HG02885 (cell line): Measurements from ENCODE around the gene GAB1.
A peak's percentile ranks its signal among the peaks of the same experiment; 100 is the strongest.

Source experiments
- ATAC-seq: cut with Tn5 transposase; IDR thresholded peaks from one replicate; pipeline ENCODE4 v1.9.1; 2021; ENCODE audit warnings: mild to moderate bottlenecking; ENCODE audit not compliant: unreplicated experiment, poor library complexity

Gene GAB1

DNA sequence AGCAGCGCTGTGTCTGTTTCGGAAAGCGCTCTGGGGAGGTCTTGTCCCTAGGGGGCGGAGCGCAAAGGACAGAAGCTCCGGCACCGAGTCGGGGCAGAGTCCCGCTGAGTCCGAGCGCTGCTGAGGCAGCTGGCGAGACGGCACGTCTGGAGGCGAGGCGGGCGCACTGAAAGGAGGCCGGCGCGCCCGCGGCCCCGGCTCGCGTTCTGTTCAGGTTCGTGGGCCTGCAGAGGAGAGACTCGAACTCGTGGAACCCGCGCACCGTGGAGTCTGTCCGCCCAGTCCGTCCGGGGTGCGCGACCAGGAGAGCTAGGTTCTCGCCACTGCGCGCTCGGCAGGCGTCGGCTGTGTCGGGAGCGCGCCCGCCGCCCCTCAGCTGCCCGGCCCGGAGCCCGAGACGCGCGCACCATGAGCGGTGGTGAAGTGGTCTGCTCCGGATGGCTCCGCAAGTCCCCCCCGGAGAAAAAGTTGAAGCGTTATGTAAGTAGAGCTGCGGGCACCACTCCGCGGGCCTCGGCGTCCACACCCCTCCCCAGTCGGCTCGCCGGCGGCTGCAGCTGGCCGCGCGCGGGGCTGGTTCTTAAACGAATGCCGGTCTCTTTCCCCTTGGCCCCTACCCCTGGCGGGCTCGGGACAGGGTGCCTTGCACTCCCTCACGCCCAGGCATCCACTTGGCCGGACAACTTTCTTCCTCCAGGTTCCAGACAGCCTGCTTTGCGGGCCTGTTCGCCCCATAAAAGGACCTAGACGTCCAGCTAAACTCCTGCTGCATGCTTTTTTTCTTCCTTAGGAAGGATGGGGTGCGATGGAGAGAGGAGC is at the start of gene GAB1:
Gene GAB1 (plus strand): TSS at position 96 of the 819 bp plus-strand sequence. CDS start 313 bp downstream, at position 409.
- peak; percentile 72 for ATAC-seq

DNA sequence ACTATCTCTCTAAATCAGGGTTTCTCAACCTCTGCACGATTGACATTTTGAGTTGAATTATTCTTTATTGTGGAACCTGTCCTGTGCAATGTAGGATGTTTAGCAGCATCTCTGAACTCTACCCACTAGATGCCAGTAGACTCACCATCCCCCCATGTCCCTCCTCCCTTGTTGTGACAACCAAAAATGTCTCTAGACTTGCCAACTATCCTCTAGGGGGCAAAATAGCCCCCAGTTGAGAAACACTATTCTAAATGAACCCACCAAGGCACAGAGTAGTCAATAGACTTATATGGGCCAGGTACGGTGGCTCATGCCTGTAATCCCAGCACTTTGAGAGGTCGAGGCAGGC is 49.1 kb upstream of the GAB1 start:
- ATAC-seq = no peak

DNA sequence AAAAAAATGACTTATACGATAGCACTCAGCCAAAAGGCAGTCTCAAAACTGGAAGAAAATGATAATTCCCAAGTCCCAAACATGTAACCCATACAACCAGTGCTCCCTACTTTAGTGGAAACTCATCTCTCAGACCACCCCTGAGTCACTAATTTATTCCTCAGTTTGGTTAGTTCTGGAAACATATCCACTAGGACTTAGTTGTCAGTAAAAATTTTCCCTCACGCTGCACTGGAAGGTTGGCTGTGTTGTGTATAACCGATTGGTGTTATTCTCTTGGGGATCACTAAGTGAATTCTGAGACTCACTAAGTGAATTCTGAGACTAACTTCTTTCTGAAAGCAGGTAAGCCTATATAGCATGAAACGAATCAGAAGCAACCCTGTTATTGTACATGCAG is 48.5 kb upstream of the GAB1 start:
- ATAC-seq = no peak

DNA sequence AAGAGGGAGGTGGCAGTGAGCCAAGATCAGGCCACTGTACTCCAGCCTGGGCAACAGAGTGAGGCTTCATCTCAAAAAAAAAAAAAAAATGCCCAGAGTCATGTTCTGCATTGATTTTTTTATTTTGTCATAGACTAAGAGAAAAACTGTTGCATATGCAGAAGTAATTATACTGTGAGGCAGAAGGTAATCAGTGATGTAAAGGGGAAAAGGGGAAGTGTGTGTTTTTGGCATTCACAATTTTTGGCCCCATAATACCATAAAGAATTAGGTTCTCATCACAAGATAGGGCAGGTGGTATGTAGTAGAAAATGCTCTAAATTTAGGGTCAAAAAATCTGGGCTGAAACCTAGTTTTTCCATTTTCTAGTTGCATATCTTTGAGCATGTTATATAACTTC is 47.3 kb upstream of the GAB1 start:
- ATAC-seq = peak; percentile 45

DNA sequence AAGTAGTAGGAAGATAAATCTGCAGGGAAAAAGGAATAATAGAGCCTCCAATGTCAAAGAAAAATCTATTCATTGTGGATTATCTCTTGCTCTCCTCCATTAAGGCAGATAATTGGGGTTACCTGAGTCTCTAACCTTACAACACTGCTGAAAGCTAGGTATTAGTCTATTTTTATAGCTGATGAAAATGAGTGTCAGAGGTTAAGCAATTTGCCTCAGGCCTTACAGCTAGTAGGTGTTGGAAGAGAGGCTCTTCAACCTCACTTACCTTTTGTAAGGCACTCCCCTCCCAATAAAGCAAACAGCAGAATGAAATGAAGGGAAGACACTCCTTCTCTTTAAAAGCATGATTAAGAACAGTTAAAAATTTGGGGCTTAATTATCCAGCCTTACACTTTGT is 45.4 kb upstream of the GAB1 start:
- no peak for ATAC-seq

DNA sequence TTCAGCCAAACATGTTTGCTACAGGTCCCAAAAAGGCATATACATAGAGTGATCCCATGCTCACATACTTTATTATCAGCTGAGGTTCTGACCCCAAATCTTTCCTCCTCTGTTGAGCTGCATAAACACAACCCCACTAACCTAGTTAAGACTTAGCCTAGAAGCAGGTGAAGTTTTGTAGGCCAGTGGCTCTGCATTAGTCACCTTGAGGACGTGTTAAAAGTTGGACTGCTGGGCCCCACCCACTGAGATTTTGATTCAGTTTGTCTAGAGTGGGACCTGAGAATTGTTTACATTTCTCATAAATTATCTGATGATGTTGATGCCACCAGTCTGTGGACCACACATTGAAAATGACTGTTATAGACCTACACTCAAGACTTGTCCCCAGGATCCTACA is 43.8 kb upstream of the GAB1 start:
- no peak for ATAC-seq

DNA sequence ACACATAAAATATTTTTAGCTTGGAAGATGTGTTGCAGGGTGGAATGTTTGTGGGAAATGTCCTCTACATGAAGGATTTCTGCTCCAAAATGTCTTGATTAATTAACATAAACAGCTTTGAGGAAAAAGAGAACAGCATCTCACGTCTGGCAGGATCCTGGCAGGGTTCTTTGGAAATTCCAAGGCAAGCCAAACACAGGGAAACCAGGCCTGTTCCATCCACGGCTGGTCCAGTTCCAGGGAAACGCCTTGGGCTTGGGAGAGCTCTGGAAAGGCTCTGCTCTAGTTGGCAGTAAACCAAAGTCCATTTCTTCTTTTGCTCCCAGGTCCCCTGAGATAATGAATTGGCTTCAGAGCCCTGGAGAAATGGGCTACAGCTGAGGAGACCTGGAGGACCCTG is 42.4 kb upstream of the GAB1 start:
- no peak for ATAC-seq

DNA sequence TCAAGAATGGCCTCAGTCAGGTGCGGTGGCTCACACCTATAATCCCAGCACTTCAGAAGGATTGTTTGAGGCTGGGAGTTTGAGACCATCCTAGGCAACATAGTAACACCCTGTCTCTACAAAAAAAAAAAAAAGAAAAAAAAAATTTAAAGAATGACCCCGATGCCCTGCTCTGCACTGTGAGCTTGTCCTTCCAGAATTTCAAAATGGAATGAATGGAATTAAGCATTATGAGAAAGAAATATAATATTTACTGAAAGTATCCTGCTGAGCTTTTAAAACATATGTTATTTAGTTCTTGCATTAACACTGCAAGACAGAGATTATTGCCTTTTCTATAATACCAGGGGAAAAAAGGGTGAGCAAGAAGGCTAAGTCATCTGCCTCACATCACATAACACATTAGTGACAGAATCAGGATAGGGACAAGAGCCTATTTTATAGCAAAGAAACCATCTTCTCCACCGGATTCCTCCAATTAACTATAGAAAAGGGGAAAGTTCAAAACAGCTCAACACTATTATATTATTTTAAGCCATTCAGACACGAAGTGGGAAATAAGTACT is 41.9 kb upstream of the GAB1 start:
- ATAC-seq = no peak

DNA sequence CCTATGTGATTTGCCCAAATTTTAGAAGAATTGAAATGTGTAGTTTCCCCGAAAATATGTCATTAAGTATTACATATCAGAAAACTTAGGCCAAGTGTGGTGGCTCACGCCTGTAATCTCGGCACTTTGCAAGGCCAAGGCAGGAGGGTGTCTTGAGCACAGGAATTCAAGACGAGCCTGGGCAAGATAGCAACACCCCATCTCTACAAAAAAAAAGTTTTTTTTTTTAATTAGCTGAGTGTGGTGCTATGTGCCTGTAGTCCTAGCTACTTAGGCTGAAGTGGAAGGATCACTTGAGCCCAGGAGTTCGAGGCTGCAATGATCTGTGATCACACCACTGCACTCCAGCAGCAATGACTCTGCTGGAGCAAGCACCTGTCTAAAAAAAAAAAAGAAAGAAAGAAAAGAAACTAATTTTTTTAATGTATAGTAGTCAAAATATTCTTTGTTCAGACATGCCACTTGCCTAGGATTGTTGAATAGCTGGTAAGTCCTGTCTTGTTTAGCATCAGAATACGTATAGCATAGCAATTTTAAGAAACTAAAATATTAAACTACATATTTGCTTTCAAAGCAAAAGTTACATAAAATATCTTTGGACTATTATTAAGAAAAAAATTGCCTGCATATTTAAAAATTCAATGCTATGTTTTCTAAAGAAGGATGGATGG is 40.1 kb upstream of the GAB1 start:
- ATAC-seq = no peak

DNA sequence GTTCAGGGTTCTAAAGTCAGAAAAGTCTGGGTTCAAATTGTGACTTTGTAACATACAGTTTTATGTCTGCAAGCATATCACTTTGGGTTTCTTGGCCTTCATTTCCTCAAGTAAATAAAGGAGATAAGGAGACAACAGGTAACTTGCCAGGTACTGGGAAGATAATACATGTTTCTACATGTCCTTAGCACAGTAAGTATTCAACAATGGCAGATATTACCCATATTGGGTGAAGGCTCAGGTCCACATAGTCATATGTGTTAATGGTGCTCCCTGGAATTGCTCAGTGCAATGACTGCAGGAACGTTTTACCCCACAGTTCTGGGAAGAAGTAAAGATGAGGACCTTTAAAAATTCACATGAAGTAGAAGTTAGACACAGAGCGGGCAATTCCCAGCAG is 35.8 kb upstream of the GAB1 start:
- no peak for ATAC-seq

DNA sequence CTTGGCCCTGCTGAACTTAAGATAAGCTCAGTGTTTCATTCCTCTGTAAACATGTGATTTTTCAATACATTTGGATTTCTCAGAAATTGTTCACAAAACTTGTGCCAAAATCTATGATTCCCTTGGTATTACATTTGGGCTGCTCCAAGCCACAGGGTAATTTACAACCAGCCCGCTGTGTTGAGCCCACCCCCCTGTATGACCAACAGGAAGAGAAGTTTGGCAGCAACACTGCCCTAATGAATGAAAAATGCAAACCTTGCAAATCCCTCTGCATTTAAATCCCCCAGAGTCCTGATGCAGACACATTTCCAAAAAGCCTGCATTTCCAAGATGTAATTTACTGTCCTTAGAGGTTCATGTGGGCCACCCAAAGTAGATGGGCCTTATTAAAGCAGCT is 34.1 kb upstream of the GAB1 start:
- ATAC-seq = no peak

DNA sequence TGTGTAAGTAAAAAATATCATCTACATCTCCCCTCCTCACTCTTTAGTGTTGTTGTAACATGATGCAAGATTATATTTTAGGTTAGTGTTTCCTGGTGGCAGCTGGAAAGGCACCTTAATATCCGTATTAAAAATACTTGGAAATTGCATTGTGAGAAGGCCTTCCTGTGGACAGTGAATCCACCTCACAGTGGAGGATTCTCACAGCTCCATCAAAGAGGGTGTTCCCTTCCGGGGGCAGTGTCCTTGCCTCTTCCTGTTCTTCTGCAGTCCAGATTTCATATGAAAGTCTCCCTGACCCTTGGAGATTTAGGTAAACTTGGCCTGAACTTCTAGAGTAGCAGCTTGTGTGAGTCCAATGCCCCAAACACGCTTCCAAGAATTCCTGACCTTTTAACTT is 29.9 kb upstream of the GAB1 start:
- ATAC-seq = no peak

DNA sequence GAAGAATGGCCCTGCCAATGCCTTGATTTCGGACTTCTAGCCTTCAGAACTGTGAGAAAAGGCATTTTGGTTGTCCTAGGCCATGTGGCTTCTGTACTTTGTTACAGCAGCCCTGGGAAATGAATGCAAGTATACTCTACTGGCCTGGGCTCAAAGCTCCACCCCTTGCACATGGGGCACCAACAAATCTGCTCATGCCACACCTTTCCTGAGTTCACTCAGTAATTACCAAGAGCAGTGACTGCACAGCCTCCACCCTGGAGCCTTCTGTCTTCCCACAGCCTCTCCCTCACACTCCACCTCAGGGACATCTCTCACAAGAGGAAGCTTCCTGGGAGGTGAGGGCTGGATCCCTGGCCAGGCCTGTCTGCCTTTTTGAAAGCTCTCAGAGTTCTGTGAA is 29.1 kb upstream of the GAB1 start:
- no peak for ATAC-seq

DNA sequence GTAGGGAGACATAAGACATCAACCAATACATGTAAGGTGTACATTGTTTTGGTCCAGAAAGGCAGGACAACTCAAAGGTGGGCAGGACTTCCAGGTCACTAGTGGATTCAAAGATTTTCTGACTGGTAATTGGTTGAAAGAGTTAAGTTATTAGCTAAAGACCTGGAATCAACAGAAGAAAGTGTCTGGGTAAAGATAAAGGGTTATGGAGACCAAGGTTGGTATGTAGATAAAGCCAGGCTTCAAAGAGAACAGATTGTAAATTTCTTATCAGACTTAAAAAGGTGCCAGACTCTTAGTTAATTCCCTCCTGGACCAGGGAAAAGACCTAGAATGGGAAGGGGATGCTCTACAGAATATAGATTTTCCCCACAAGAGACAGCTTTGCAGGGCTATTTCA is 28.3 kb upstream of the GAB1 start:
- ATAC-seq = no peak

DNA sequence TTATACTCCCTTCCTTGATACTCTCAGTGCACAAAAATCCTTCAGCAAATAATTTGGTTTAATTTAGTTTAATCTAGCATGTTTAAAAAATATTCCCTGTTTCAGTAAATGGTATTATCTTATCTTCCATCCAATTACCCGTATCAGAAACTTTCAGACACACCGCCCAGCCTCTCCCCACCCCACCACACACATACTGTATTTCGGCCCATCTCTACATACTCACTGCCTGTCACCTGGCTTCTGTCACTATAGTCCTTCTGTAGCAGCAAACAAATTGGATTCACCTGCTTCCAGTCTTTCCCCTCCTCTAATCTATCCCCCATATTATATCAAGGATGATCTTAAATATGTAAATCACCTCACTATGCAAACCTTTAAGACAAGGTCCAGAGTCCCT is 24.8 kb upstream of the GAB1 start:
- ATAC-seq = no peak

DNA sequence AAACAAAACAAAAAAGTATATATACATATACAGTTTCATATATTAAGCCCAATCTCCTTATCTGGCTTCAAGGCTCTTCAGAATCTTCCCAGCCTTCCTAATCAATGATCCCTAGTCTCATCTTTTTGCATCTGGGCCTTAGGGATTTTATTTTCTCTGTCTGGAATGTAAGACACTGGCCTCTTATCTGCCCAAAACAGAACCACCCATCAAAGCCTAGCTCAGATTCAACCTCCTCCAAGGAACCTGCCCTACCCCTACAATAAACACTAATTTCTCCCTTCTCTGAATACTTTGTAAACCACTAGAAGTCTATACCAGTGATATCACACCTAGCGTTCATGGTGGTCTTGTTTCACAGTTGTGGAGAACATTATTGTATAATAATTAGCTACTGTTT is 23.2 kb upstream of the GAB1 start:
- ATAC-seq = no peak

DNA sequence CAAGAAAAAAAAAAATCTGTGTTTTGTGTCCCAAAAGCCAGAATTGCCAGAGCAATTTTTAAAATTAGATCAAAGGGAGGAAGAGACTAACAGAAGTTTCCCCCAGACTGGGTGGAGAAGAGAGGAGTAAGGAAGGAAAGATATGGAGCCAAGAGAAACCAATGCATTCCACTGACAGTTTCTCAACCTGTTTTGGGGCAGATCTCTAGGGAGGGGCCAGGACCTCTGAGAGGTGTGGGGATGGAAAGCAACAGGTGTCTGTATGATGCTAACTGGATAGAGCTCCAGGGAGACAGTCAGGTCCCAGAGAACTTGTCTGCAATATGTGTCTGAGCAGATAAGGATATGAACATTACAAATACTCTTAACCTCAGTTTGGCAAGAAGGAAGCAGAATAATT is 22.7 kb upstream of the GAB1 start:
- ATAC-seq = no peak

DNA sequence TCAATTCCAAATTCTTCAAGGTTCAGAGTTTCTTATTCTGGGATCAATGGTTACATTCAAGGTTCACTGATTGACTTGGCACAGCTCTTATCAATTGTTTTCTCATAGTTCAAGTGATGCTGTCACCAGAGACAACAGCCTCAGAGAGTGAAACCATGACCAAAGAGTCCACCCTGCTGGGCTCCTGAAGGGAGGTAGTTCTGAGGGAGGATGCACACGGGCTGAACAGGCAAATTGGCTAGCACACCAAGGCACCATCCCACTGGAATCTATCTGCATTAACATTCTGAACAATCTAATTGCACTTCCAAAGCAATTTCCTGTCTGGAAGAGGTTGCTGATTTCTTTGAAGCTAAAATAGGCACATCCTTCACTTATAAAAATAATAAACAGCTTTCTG is 16.6 kb upstream of the GAB1 start:
- ATAC-seq = no peak

DNA sequence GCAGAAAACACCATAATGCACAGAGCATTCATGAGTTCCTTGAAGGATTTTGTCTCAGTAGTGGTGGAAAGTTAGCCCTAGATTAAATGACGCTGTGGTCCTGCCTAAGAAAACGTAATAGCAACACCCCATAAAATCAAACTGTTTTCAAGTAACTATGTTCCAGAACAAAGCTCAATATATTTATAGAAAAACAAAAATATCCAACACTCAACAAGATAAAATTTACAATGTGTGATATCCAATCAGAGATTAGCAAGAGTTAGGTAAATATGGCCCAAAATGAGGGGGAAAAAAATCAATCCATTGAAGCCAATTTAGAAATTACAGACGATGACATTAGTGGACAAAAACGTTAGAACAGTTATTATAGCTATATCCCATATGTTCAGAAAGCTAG is 9.9 kb upstream of the GAB1 start:
- no peak for ATAC-seq

DNA sequence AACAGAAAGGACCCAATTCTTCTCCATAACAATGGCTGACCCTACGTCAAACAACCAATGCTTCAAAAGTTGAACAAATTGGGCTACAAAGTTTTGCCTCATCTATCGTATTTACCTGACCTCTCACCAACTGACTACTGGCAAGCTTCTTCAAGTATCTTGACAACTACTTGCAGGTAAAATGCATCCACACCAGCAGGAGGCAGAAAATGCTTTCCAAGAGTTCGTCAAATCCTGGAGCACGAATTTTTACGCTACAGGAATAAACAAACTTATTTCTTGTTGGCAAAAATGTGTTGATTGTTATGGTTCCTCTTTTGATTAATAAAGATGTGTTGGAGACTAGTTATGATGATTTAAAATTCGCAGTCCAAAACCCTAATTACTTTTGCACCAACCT is 6.7 kb upstream of the GAB1 start:
- ATAC-seq = no peak

DNA sequence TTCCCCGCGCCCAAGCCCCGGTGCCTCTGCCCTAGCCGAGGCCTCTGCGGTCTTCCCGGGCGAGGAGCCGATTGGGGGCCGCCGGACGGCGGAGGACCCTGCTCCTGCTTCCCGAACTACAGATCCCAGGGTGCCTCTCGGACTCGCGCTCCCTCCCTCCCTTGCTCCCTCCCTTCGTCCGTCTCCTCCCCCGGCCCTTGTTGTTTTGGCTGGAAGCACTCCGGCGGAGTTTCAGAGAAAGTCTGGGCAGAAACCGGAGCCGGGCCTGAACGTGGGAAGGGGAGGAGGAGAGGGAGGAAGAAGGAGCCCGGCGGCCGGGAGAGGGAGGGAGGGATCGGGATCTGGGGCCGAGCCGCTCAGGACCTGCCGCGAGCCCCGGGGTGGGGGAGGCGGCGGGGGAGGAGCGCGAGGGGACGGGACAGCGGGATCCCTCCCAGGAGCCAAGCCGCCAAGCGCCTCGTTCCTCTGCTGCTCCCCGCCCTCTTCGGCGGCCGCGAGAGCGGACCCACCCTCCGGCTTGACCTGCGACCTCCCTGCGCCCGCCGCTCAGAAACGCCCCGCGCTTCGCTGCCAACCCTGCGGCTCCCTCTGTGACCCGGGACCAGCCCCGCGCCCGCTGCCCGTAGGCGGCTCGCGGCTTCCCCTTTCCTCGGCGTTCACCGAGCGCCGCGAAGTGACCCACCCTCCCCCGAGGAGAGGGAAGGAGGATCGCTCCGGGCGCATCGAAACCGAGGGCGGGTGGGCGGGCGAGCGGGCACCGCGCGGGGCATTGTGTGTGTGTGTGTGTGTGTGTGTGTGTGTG is 496 bp upstream of the GAB1 start:
- peak; percentile 53 for ATAC-seq
